Muscle layer of colon (tissue), 2 donors: ENCODE results near the gene LTBP3.

Source experiments
- H3K27ac ChIP-seq: one replicate; pipeline ENCODE4 v1.7.0; 2013; ENCODE audit warnings: low read depth, mild to moderate bottlenecking, low read length, moderate library complexity
- H3K27me3 ChIP-seq, 2 donors: one replicate each; pipeline ENCODE4 v1.7.0; 2013; ENCODE audit warnings: low read length in 2 of 2, mild to moderate bottlenecking in 2 of 2; ENCODE audit not compliant: insufficient read depth in 2 of 2, control insufficient read depth in 1 of 2
- H3K36me3 ChIP-seq: one replicate; pipeline ENCODE4 v1.7.0; 2013; ENCODE audit warnings: mild to moderate bottlenecking, low read length; ENCODE audit not compliant: insufficient read depth
- H3K4me1 ChIP-seq: one replicate; pipeline ENCODE4 v1.7.0; 2013; ENCODE audit warnings: mild to moderate bottlenecking, low read length; ENCODE audit not compliant: insufficient read depth
- H3K4me3 ChIP-seq, 2 donors: one replicate each; pipeline ENCODE4 v1.7.0; 2013; ENCODE audit warnings: low read length in 2 of 2, low read depth in 1 of 2, mild to moderate bottlenecking in 1 of 2, moderate library complexity in 1 of 2
- H3K9ac ChIP-seq: one replicate; pipeline ENCODE4 v1.7.0; 2013; ENCODE audit warnings: low read length
- H3K9me3 ChIP-seq: one replicate; pipeline ENCODE4 v1.7.0; 2013; ENCODE audit warnings: mild to moderate bottlenecking, low read length
- donor health status: abdominal sarcoma.
- donor health status: Adenocarcinoma of cecum.

The LTBP3 gene

DNA sequence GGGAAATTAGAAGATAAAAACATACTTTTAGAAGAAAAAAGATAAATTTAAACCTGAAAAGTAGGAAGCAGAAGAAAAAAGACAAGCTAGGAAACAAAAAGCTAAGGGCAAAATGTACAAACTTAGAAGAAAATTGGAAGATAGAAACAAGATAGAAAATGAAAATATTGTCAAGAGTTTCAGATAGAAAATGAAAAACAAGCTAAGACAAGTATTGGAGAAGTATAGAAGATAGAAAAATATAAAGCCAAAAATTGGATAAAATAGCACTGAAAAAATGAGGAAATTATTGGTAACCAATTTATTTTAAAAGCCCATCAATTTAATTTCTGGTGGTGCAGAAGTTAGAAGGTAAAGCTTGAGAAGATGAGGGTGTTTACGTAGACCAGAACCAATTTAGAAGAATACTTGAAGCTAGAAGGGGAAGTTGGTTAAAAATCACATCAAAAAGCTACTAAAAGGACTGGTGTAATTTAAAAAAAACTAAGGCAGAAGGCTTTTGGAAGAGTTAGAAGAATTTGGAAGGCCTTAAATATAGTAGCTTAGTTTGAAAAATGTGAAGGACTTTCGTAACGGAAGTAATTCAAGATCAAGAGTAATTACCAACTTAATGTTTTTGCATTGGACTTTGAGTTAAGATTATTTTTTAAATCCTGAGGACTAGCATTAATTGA lies 58.3 kb downstream of the LTBP3 start:
- Histone ChIP-seq H3K4me3 (peak overlapping the region; percentile 97), H3K27me3 (no peaks in the 10 kb centered on the region), H3K4me1 (peaks cover 23% of the 10 kb centered on the region), H3K36me3 (peaks cover 43% of the 10 kb centered on the region), H3K9me3 (no peaks in the 10 kb centered on the region), H3K9ac (peak overlapping the region; percentile 100), H3K27ac (peak overlapping the region; percentile 98)

DNA sequence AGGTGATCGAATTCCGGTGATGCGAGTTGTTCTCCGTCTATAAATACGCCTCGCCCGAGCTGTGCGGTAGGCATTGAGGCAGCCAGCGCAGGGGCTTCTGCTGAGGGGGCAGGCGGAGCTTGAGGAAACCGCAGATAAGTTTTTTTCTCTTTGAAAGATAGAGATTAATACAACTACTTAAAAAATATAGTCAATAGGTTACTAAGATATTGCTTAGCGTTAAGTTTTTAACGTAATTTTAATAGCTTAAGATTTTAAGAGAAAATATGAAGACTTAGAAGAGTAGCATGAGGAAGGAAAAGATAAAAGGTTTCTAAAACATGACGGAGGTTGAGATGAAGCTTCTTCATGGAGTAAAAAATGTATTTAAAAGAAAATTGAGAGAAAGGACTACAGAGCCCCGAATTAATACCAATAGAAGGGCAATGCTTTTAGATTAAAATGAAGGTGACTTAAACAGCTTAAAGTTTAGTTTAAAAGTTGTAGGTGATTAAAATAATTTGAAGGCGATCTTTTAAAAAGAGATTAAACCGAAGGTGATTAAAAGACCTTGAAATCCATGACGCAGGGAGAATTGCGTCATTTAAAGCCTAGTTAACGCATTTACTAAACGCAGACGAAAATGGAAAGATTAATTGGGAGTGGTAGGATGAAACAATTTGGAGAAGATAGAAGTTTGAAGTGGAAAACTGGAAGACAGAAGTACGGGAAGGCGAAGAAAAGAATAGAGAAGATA lies 59.0 kb downstream of the LTBP3 start, which contains the start of gene MALAT1:
Gene MALAT1 (plus strand): TSS at position 69 of the 736 bp plus-strand sequence.
- Histone ChIP-seq H3K36me3 (peaks cover 36% of the 10 kb centered on the region), H3K9ac (peak within 1 kb of the TSS; percentile 100), H3K27ac (peak within 1 kb of the TSS; percentile 98), H3K4me1 (peaks cover 23% of the 10 kb centered on the region), H3K4me3 (peak within 1 kb of the TSS; percentile 97), H3K9me3 (no peaks in the 10 kb centered on the region), H3K27me3 (no peaks in the 10 kb centered on the region)

DNA sequence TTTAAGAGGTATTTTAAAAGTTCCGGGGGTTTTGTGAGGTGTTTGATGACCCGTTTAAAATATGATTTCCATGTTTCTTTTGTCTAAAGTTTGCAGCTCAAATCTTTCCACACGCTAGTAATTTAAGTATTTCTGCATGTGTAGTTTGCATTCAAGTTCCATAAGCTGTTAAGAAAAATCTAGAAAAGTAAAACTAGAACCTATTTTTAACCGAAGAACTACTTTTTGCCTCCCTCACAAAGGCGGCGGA lies 59.5 kb downstream of the LTBP3 start:
- Histone ChIP-seq H3K27ac (peak overlapping the region; percentile 98), H3K4me3 (peak overlapping the region; percentile 97), H3K4me1 (peaks cover 28% of the 10 kb centered on the region), H3K36me3 (peaks cover 31% of the 10 kb centered on the region), H3K9ac (peak overlapping the region; percentile 100), H3K9me3 (no peaks in the 10 kb centered on the region), H3K27me3 (no peaks in the 10 kb centered on the region)

DNA sequence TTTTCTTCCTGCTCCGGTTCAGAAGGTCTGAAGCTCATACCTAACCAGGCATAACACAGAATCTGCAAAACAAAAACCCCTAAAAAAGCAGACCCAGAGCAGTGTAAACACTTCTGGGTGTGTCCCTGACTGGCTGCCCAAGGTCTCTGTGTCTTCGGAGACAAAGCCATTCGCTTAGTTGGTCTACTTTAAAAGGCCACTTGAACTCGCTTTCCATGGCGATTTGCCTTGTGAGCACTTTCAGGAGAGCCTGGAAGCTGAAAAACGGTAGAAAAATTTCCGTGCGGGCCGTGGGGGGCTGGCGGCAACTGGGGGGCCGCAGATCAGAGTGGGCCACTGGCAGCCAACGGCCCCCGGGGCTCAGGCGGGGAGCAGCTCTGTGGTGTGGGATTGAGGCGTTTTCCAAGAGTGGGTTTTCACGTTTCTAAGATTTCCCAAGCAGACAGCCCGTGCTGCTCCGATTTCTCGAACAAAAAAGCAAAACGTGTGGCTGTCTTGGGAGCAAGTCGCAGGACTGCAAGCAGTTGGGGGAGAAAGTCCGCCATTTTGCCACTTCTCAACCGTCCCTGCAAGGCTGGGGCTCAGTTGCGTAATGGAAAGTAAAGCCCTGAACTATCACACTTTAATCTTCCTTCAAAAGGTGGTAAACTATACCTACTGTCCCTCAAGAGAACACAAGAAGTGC lies 60.0 kb downstream of the LTBP3 start:
- peak overlapping the region; percentile 98 for H3K27ac ChIP-seq
- H3K9me3 ChIP-seq, result no peaks in the 10 kb centered on the region
- peaks cover 27% of the 10 kb centered on the region for H3K36me3 ChIP-seq
- H3K4me3 ChIP-seq, result peak overlapping the region; percentile 97
- peak overlapping the region; percentile 100 for H3K9ac ChIP-seq
- H3K27me3 ChIP-seq, result no peaks in the 10 kb centered on the region
- peaks cover 33% of the 10 kb centered on the region for H3K4me1 ChIP-seq

DNA sequence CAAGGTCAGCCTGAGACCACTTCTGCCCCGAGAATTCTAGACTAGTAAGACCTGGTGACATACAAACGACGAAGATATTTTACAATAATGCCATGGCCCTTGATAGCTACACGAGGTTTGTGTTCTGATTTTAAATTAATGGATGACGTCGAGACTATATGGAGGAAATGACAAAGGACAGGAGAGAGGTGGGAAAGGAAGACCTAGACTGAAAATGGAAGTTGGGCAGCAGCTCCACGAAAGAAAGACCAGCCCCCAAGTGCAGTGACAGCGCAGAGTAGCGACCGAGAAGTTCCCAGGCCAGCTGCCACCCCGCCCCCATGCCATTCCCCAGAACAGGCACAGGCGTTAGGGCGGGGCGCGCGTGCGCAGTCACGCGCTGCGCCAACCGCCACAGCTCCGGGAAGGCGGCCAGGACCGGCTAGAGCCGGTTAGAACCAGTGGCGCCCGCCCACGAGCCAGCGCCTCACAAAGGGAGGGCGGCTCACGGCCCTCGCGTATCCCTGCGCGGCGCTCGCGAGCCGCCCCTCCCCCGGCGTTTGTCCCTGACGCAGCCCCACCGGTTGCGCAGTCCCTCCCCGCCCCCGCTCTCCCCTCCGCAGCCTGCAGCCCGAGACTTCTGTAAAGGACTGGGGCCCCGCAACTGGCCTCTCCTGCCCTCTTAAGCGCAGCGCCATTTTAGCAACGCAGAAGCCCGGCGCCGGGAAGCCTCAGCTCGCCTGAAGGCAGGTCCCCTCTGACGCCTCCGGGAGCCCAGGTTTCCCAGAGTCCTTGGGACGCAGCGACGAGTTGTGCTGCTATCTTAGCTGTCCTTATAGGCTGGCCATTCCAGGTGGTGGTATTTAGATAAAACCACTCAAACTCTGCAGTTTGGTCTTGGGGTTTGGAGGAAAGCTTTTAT lies 60.8 kb downstream of the LTBP3 start:
- H3K4me1 ChIP-seq, result peaks cover 41% of the 10 kb centered on the region
- H3K4me3 ChIP-seq, result peak overlapping the region; percentile 97
- peaks cover 19% of the 10 kb centered on the region for H3K36me3 ChIP-seq
- peak overlapping the region; percentile 100 for H3K9ac ChIP-seq
- H3K9me3 ChIP-seq, result no peaks in the 10 kb centered on the region
- H3K27ac ChIP-seq, result peak overlapping the region; percentile 98
- H3K27me3 ChIP-seq, result no peaks in the 10 kb centered on the region

DNA sequence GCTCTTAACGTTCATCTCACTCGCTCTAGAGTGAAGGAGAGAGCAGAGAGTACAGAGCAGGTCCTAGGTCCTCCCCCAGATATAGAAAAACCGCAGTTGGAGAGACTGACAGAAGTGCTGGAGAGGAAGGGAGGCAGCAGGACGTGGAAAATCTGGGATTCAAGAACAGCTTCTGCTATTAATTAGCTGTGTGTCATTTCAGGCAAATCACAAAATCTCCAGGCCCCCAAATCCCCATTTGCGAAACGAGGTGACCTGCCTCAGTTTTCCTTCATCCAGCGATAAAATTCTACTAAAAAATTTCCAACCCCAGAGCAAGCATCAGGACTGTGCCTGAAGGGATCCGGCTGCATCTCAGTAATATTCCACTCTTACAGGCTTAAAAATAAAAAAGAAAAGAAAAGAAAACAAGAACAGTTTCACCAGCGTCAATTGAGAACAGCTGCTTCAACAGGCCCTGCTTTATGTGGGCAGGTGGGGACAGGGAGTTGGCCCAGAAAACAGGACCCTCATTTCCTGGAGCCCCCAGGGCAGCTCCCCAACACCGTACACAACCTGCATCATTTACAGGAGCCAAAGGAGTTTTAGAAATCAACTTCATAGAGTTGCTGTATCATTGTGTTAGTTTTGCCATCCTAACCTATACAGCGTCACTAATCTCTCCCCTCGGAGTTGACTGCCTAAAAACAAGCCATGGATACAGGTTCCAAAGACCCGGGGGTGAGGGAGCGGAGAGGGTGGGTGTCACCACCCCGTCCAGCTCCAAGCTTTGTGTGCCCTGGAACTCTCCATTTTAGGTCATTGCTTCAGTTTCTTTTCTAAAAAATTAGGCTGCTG lies 61.6 kb downstream of the LTBP3 start:
- no peaks in the 10 kb centered on the region for H3K9me3 ChIP-seq
- no peaks in the 10 kb centered on the region for H3K27me3 ChIP-seq
- H3K9ac ChIP-seq, result peak overlapping the region; percentile 92
- H3K4me1 ChIP-seq, result peaks cover 50% of the 10 kb centered on the region
- H3K4me3 ChIP-seq, result peak overlapping the region; percentile 0 to 48
- peaks cover 10% of the 10 kb centered on the region for H3K36me3 ChIP-seq
- H3K27ac ChIP-seq, result peak overlapping the region; percentile 83

DNA sequence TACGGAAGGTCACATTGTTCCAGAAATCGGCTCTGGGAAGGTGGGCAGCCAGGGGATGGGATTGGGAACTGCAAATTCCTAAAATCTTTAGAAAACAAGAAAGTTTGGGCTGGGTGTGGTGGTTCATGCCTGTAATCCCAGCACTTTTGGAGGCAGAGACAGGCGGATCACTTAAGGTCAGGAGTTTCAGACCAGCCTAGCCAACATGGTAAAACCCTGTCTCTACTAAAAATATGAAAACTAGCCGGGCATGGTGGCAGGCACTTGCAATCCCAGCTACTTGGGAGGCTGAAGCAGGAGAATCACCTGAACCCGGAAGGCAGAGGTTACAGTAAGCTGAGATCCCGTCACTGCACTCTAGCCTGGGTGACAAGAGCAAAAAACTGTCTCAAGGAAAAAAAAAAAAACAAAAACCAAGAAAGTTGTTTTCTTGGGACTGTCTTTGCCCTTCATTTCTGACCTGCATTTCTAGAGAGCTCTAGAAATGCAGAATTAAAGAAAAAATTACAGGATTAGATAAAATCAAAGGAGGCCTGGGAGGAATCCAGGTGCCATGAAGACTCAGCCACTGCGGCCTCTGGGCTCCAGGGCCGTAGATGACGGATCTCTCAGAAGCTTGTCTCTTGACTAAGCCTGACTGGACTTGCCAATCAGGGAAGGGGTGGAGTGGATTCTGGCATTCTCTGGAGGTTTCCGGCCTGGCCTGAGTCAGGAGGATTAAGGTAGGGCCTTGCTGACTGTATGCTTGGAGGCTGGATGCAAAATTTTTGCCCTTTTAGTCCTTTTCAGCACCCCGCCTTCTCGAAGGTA lies 64.6 kb downstream of the LTBP3 start:
- no peaks in the 10 kb centered on the region for H3K36me3 ChIP-seq
- peak overlapping the region in 1 of 2 donors; percentile 20 for H3K4me3 ChIP-seq
- peak overlapping the region; percentile 100 for H3K27ac ChIP-seq
- H3K27me3 ChIP-seq, result no peaks in the 10 kb centered on the region
- H3K9me3 ChIP-seq, result no peaks in the 10 kb centered on the region
- peaks cover 78% of the 10 kb centered on the region for H3K4me1 ChIP-seq
- H3K9ac ChIP-seq, result peak overlapping the region; percentile 40

- peak overlapping the region; percentile 100 for H3K27ac ChIP-seq
- H3K4me3 ChIP-seq, result peak overlapping the region in 1 of 2 donors; percentile 20
- no peaks in the 10 kb centered on the region for H3K9me3 ChIP-seq
- H3K9ac ChIP-seq, result peak overlapping the region; percentile 40
- peaks cover 86% of the 10 kb centered on the region for H3K4me1 ChIP-seq
- H3K27me3 ChIP-seq, result no peaks in the 10 kb centered on the region
- no peaks in the 10 kb centered on the region for H3K36me3 ChIP-seq
These were observed 65.4 kb downstream of the LTBP3 start for GRCh38 chr11:65492637-65493366.

DNA sequence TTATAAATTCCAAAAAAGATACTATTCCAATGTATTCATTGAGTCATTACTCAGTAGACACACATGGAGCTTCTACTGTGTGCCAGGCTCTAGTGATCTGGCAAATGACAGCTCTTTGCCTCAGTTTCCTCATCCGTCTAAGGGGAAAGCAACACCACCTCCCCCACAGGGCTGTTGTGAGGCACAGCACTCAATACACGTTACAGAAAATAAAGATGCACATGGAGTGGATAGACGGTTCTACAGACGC lies 65.8 kb downstream of the LTBP3 start:
- Histone ChIP-seq H3K36me3 (no peaks in the 10 kb centered on the region), H3K4me3 (peak overlapping the region in 1 of 2 donors; percentile 20), H3K27ac (peak overlapping the region; percentile 100), H3K9ac (peak overlapping the region; percentile 40), H3K27me3 (no peaks in the 10 kb centered on the region), H3K9me3 (no peaks in the 10 kb centered on the region), H3K4me1 (peaks cover 89% of the 10 kb centered on the region)
